Chondrocyte (in vitro differentiated cells): ENCODE data around the gene SCO2. TPM values are rescaled to one million over a fixed set of nuclear protein-coding genes. Genes with fewer than 3 reads are reported as not detected.
"Not testable (repeated sequence)": the region's sequence is repeated elsewhere in the genome, so short reads cannot be mapped to it uniquely, and the experiment has no call there.

Source experiments
- DNase-seq: peaks from one replicate; pipeline ENCODE4 v3.0.0; 2021; ENCODE audit warnings: mixed read lengths, low spot score
- H3K27ac Mint-ChIP-seq: one replicate; pipeline ENCODE4 v1.8.0; 2021; ENCODE audit warnings: mild to moderate bottlenecking, moderate library complexity, mixed read lengths; ENCODE audit not compliant: unreplicated experiment
- H3K27me3 Mint-ChIP-seq: 2 replicates; pipeline ENCODE4 v1.8.0; 2021; ENCODE audit warnings: low read depth, mixed read lengths
- H3K36me3 Mint-ChIP-seq: 2 replicates; pipeline ENCODE4 v1.8.0; 2021; ENCODE audit warnings: low read depth, mixed read lengths
- H3K4me1 Mint-ChIP-seq: 2 replicates; pipeline ENCODE4 v1.8.0; 2021; ENCODE audit warnings: low read depth, mild to moderate bottlenecking, mixed read lengths
- H3K4me3 Mint-ChIP-seq: one replicate; pipeline ENCODE4 v1.8.0; 2021; ENCODE audit warnings: mild to moderate bottlenecking, moderate library complexity, mixed read lengths; ENCODE audit not compliant: unreplicated experiment
- H3K9me3 Mint-ChIP-seq: 2 replicates; pipeline ENCODE4 v1.8.0; 2021; ENCODE audit warnings: low read depth, mixed read lengths
- total RNA-seq: library from RNA; stranded (reverse); gene quantifications from 3 replicates; pipeline ENCODE4 v1.2.1, GENCODE V29; 2021
- TF ChIP-seq, protein P1 (sequence below): fragments of 200-600 bp; sonication (generic); IDR thresholded peaks from 2 replicates; pipeline ENCODE4 v1.5.0; 2021; ENCODE audit warnings: antibody characterized with exemption, mild to moderate bottlenecking, moderate library complexity

SCO2 gene
- total RNA-seq, 1 donor from 2014 or later, result 5.4 TPM

DNA sequence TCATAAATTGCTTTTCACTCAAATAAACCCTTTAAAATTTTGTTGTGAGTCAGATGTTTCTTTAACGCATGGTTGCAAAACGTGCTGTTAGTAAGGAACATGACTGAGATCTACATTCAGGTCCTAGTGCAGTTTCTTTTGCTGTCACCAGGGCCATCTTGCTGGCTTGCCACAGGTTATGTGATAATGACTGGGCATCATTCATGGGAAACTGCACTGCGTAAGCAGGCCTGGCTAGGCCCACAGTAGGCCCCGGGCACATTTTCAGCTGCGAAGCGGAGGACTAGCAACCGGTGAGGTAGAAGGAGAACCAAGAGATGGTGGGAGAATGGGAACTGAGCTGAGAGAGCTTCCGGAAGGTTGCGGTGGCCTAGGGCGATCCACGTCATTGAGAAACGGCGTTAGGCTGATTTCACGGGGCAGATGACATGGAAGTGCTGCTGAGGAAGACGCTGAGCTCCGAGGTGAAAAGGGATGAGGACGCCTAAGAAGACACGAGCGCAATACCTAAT is 17.1 kb upstream of the SCO2 start:
- Mint-ChIP-seq H3K27me3 (no peaks in the 10 kb centered on the region), H3K9me3 (no peaks in the 10 kb centered on the region), H3K36me3 (no peaks in the 10 kb centered on the region), H3K27ac (no peak overlapping the region), H3K4me1 (peaks cover 15% of the 10 kb centered on the region), H3K4me3 (no peak overlapping the region)
- TF ChIP-seq, protein P1, sequence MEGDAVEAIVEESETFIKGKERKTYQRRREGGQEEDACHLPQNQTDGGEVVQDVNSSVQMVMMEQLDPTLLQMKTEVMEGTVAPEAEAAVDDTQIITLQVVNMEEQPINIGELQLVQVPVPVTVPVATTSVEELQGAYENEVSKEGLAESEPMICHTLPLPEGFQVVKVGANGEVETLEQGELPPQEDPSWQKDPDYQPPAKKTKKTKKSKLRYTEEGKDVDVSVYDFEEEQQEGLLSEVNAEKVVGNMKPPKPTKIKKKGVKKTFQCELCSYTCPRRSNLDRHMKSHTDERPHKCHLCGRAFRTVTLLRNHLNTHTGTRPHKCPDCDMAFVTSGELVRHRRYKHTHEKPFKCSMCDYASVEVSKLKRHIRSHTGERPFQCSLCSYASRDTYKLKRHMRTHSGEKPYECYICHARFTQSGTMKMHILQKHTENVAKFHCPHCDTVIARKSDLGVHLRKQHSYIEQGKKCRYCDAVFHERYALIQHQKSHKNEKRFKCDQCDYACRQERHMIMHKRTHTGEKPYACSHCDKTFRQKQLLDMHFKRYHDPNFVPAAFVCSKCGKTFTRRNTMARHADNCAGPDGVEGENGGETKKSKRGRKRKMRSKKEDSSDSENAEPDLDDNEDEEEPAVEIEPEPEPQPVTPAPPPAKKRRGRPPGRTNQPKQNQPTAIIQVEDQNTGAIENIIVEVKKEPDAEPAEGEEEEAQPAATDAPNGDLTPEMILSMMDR, result no peak
- DNase-seq, result no peak

DNA sequence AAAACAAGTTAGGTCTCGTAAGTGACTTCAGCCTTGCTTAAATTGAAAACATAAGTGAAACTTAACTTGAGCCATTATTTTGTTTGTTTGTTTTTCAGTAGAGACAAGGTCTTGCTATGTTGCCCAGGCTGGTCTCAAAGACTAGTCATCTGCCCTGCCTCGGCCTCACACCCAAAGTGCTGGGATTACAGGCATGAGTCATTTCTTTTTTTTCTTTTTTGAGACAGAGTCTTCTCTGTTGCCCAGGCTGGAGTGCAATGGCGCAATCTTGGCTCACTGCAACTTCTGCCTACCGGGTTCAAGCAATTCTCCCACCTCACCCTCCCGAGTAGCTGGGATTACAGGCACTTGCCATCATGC is 16.2 kb upstream of the SCO2 start:
- not testable (repeated sequence) for H3K27ac Mint-ChIP-seq, H3K27me3 Mint-ChIP-seq, H3K9me3 Mint-ChIP-seq, H3K4me3 Mint-ChIP-seq, H3K36me3 Mint-ChIP-seq, DNase-seq
- H3K4me1 Mint-ChIP-seq, result peaks cover 15% of the 10 kb centered on the region

DNA sequence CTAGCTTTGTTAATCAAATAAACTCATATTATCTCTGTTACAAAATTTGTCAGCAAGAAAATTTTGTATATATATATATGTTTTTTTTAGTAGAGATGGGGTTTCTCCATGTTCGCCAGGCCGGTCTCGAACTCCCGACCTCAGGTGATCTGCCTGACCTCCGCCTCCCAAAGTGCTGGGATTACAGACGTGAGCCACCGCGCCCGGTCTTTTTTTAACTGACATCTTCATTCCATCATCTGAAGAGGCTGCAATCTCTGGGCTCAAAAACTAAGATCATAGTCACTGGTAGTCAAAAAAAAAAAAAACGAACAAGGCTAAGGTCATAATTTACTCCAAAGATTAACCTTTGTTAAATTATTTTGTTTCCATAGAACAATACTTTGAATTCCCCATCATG is 15.0 kb upstream of the SCO2 start:
- TF ChIP-seq, protein P1, result no peak
- no peak overlapping the region for H3K27ac Mint-ChIP-seq
- no peak for DNase-seq
- H3K36me3 Mint-ChIP-seq, result no peaks in the 10 kb centered on the region
- no peak overlapping the region for H3K4me3 Mint-ChIP-seq
- no peaks in the 10 kb centered on the region for H3K9me3 Mint-ChIP-seq
- H3K27me3 Mint-ChIP-seq, result no peaks in the 10 kb centered on the region
- H3K4me1 Mint-ChIP-seq, result peaks cover 6% of the 10 kb centered on the region

DNA sequence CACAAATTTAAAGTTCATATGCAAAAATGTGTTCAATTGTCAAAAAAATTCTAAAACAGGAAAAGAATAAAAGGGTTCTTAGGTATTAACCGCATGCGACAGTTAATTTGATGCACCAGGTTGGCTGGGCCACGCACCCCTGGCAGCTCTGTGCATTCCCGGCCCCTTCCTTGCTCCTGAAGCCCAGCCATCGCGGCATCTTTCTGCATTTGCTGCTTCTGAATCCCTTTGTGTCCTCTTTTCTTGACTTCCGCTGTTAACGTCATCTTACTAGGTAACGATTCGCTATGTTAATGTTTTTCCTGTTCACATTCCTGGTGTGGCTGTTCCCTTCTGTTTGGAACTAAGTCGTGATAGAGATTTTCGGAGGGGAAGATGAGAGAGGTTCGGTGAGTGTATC is 12.4 kb upstream of the SCO2 start:
- DNase-seq, result no peak
- H3K4me1 Mint-ChIP-seq, result peaks cover 19% of the 10 kb centered on the region
- no peaks in the 10 kb centered on the region for H3K27me3 Mint-ChIP-seq
- no peaks in the 10 kb centered on the region for H3K36me3 Mint-ChIP-seq
- TF ChIP-seq, protein P1, result no peak
- H3K27ac Mint-ChIP-seq, result no peak overlapping the region
- H3K4me3 Mint-ChIP-seq, result no peak overlapping the region
- H3K9me3 Mint-ChIP-seq, result no peaks in the 10 kb centered on the region

DNA sequence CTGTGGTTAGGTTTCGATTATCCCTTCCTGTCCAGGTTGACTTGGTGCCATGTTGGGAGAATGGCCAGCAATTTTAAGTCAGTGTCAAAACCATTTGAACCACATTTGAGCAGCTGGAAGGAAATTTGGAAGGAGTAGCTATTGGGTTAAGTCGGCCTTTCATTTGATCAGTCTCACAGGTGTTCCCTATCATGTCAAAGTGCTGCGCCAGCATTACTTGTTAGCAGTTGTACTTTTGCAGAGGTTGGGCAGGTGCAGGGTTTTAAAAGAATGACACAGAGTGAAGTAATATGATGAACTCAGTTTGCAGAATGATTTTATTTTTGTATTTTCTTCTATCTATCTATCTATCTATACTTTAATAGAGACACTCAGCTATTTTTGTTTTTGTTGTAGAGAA is 10.8 kb upstream of the SCO2 start:
- Mint-ChIP-seq H3K27ac (no peak overlapping the region), H3K36me3 (no peaks in the 10 kb centered on the region), H3K4me3 (no peak overlapping the region), H3K4me1 (peaks cover 19% of the 10 kb centered on the region), H3K9me3 (no peaks in the 10 kb centered on the region), H3K27me3 (no peaks in the 10 kb centered on the region)
- TF ChIP-seq, protein P1, result no peak
- no peak for DNase-seq

DNA sequence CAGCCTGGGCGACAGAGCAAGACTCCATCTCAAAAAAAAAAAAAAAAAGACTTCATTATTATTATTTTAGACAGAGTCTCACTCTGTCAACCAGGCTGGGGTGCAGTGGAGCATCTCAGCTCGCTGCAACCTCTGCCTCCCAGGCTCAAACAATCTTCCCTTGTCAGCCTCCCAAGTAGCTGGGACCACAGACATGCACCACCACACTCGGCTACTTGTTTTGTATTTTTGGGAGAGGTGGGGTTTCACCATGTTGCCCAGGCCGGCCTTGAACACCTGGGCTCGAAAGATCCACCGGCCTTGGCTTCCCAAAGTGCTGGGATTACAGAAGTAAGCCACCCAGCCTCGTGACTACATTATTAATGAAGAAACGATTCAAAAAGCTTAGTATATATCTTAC is 9.7 kb upstream of the SCO2 start:
- H3K9me3 Mint-ChIP-seq, result no peaks in the 10 kb centered on the region
- H3K4me3 Mint-ChIP-seq, result no peak overlapping the region
- no peak for DNase-seq
- H3K27me3 Mint-ChIP-seq, result no peaks in the 10 kb centered on the region
- H3K36me3 Mint-ChIP-seq, result no peaks in the 10 kb centered on the region
- TF ChIP-seq, protein P1, result no peak
- peaks cover 21% of the 10 kb centered on the region for H3K4me1 Mint-ChIP-seq
- no peak overlapping the region for H3K27ac Mint-ChIP-seq

DNA sequence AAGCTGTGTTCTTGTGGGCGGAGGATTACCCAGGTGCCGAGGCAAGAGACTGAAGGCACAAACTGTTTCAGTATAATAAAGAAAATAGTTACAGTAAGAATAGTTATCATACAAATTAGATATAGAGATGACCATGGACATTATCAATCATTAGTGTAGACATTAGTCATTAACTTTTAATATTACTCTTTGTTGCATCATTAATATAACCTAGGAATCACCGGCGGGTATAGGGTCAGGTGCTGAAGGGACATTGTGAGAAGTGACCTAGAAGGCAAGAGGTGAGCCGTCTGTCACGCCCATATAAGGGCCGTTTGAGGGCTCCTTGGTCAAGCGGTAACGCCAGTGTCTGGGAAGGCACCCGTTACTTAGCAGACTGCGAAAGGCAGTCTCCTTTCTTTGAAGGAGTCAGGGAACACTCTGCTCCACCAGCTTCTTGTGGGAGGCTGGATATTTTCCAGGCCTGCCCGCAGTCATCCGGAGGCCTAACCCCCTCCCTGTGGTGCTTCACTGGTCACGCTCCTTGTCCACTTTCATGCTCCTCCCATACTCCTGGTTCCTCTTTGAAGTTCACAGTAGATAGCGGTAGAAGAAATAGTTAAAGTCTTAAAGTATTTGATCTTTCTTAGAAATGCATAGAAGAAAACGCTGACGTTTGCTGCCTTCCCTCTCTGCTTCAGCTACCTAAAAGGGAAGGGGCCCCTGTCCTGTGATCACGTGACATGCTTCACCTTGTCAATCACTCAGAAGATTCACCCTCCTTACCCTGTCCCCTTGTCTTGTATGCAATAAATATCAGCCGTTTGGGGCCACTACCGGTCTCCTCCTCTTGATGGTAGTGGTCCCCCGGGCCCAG is 8.7 kb upstream of the SCO2 start:
- peak; percentile 34 for DNase-seq
- Mint-ChIP-seq H3K4me1 (peaks cover 21% of the 10 kb centered on the region), H3K27ac (peak overlapping the region; percentile 69)
- H3K4me3 Mint-ChIP-seq, H3K9me3 Mint-ChIP-seq, H3K27me3 Mint-ChIP-seq, H3K36me3 Mint-ChIP-seq: not testable (repeated sequence)
